ENCODE results near the gene HNRNPAB.

- no peak for TF ChIP-seq CTCF (IDR thresholded peaks at IDR 0.05 in 4 of 5, conservative IDR thresholded peaks at IDR 0.05 in 1 of 5)
- TF ChIP-seq POLR2A (IDR thresholded peaks at IDR 0.05): no peak
Measured at GRCh38 chr5:178206166-178207101, 2.1 kb downstream of the HNRNPAB start.
